ENCODE measurements around the gene RPAP3. TPM values are rescaled to one million over a fixed set of nuclear protein-coding genes. Genes with fewer than 3 reads are reported as not detected.

Gene RPAP3
- total RNA-seq, 1 experiment from 2014 or later, result 44.3 TPM

GRCh38 chr12:47611906-47612305, 93.9 kb downstream of the RPAP3 start:
- Mint-ChIP-seq H3K4me1 (peaks cover 5% of the 10 kb centered on the region), H3K4me3 (no peak overlapping the region), H3K27me3 (ENCODE audit: low read depth) (peaks cover 12% of the 10 kb centered on the region), H3K9me3 (peaks cover 83% of the 10 kb centered on the region), H3K27ac (no peak overlapping the region), H3K36me3 (peaks cover 64% of the 10 kb centered on the region)
- ChIA-PET POLR2A (no interaction called here), CTCF (no interaction called here)
- no peak for TF ChIP-seq FOXK1 (CRISPR knock-in tag; IDR thresholded peaks at IDR 0.05)
- no peak for TF ChIP-seq KAT7 (CRISPR knock-in tag; IDR thresholded peaks at IDR 0.05; ENCODE audit: borderline replicate concordance)
- TF ChIP-seq NFE2L1 (CRISPR knock-in tag; IDR thresholded peaks at IDR 0.05), result no peak
- no peak for TF ChIP-seq USF1 (CRISPR knock-in tag; IDR thresholded peaks at IDR 0.05)
- TF ChIP-seq GTF2I (CRISPR knock-in tag; conservative IDR thresholded peaks at IDR 0.05), result no peak
- no peak for TF ChIP-seq CREM (CRISPR knock-in tag; IDR thresholded peaks at IDR 0.05)
- no peak for TF ChIP-seq ZNF671 (CRISPR knock-in tag; IDR thresholded peaks at IDR 0.05)
- no peak for TF ChIP-seq PREB (CRISPR knock-in tag; IDR thresholded peaks at IDR 0.05; ENCODE audit: borderline replicate concordance)
- TF ChIP-seq FOXJ3 (CRISPR knock-in tag; IDR thresholded peaks at IDR 0.05; ENCODE audit: borderline replicate concordance), result no peak
- no peak for TF ChIP-seq ZNF416 (CRISPR knock-in tag; IDR thresholded peaks at IDR 0.05)
- ATAC-seq (no peak), DNase-seq (ENCODE audit: low spot score) (no peak)

Other genes with a start within 250 kb of the RPAP3 start
- gene ENDOU, start 19.5 kb upstream of the RPAP3 start, total RNA-seq (2021), result not detected in 3 replicates
- 9.0 to 13.3 TPM (median 9.7 TPM) in 3 replicates for gene RAPGEF3, start 52.9 kb upstream of the RPAP3 start, total RNA-seq (2021)
- gene SLC48A1, start 67.2 kb upstream of the RPAP3 start, total RNA-seq (2021), result 13.5 to 16.8 TPM (median 13.8 TPM) in 3 replicates
- gene HDAC7, start 113.9 kb upstream of the RPAP3 start, total RNA-seq (2021), result 89.9 to 111 TPM (median 94.7 TPM) in 3 replicates
- gene VDR, start 199.0 kb upstream of the RPAP3 start, total RNA-seq (2021), result 0.76 to 1.3 TPM (median 0.76 TPM) in 3 replicates